ENCODE results near the gene CC2D1A.

GRCh38 chr19:13865571-13866462 lies 40.2 kb upstream of the CC2D1A start:
- TF ChIP-seq CTCF (conservative IDR thresholded peaks at IDR 0.05; ENCODE audit: low read depth, low read length): no peak
- TF ChIP-seq EZH2 (IDR thresholded peaks at IDR 0.05; ENCODE audit: low read length, unreplicated experiment): no peak
- no peak for TF ChIP-seq EZH2phosphoT487 (IDR thresholded peaks at IDR 0.05; ENCODE audit: borderline replicate concordance, low read length)
